ENCODE results near the gene CRHR1.

DNA sequence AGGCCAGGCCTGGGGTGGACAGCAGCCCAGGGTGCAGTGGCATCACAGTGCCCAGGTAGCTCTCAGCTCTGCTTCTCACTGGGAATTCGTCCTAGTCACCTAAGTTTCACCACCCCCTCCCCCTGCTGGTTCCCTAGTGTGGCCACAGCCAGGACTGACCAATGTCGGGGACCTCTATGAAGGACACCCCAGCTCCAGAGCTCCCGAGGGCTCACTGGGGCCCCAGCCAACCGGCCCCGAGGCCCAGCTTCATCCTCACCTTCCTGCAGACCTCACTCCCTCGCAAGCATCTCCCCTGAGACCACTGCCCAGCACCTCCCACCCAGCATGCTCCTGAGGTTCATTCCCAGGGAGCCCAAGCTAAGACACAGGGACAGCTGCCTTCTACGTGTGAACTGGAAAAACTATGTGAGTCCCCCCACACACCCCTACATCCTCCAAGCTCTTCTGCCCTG is 65.4 kb downstream of the CRHR1 start:
- TF ChIP-seq, protein P1, sequence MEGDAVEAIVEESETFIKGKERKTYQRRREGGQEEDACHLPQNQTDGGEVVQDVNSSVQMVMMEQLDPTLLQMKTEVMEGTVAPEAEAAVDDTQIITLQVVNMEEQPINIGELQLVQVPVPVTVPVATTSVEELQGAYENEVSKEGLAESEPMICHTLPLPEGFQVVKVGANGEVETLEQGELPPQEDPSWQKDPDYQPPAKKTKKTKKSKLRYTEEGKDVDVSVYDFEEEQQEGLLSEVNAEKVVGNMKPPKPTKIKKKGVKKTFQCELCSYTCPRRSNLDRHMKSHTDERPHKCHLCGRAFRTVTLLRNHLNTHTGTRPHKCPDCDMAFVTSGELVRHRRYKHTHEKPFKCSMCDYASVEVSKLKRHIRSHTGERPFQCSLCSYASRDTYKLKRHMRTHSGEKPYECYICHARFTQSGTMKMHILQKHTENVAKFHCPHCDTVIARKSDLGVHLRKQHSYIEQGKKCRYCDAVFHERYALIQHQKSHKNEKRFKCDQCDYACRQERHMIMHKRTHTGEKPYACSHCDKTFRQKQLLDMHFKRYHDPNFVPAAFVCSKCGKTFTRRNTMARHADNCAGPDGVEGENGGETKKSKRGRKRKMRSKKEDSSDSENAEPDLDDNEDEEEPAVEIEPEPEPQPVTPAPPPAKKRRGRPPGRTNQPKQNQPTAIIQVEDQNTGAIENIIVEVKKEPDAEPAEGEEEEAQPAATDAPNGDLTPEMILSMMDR (IDR thresholded peaks at IDR 0.05) = no peak
- TF ChIP-seq EP300 (IDR thresholded peaks at IDR 0.05) = no peak
